ENCODE results near the gene PDZRN3. TPM values are rescaled to one million over a fixed set of nuclear protein-coding genes. Genes with fewer than 3 reads are reported as not detected.

The PDZRN3 gene
- total RNA-seq, 1 experiment from 2014 or later = 0.17 TPM

DNA sequence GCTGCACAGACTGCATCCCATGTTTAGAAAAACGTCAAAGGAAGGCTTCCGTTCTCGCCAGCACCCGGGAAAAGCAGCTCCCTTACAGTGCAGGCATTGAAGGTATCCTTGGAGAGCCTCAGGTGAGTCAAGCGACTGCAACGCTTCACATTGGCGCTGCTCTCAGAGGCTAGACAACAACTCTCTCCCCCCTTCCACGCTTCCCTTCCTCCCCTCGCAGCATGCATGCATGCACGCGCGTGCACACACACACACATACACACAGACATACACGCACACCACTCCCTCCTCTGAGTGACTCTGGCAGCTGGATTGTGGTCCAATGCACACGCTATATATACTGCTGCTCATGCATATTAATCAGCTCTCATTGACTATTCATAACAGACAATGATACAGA lies 191.1 kb downstream of the PDZRN3 start:
- Histone ChIP-seq H3K4me2 (ENCODE audit: low read length) (no peak overlapping the region), H3K36me3 (ENCODE audit: control insufficient read depth in 1 of 2, insufficient read depth in 2 of 2, low read length in 2 of 2) (no peaks in the 10 kb centered on the region)

More for the DNA sequence above, 191.1 kb downstream of the PDZRN3 start:
- Histone ChIP-seq H3K79me2 (ENCODE audit: insufficient read depth, low read length) (no peaks in the 10 kb centered on the region), H3K27ac (ENCODE audit: low read depth, low read length) (no peak overlapping the region), H3K4me1 (ENCODE audit: control insufficient read depth in 1 of 2, insufficient read depth in 2 of 2, low read length in 2 of 2) (no peaks in the 10 kb centered on the region), H3K9me2 (ENCODE audit: insufficient read depth) (no peaks in the 10 kb centered on the region), H3K9ac (ENCODE audit: low read length) (no peak overlapping the region), H4K20me1 (ENCODE audit: insufficient read depth) (no peaks in the 10 kb centered on the region), H3K4me3 (replicated peaks in 1 of 2; ENCODE audit: low read depth in 1 of 2, low read length in 2 of 2) (no peak overlapping the region), H3K27me3 (ENCODE audit: insufficient read depth, low read length) (peaks cover 21% of the 10 kb centered on the region), H3K9me3 (ENCODE audit: control insufficient read depth in 1 of 2, insufficient read depth in 1 of 2, low read depth in 1 of 2, low read length in 2 of 2) (no peaks in the 10 kb centered on the region), H2AFZ (ENCODE audit: low read depth, low read length, poor library complexity, severe bottlenecking) (no peak overlapping the region)
- ATAC-seq (no peak), DNase-seq (ENCODE audit: low read depth, low spot score) (no peak)
- no peak for TF ChIP-seq SRF (IDR thresholded peaks at IDR 0.05; ENCODE audit: low read depth)
- TF ChIP-seq, protein P1, sequence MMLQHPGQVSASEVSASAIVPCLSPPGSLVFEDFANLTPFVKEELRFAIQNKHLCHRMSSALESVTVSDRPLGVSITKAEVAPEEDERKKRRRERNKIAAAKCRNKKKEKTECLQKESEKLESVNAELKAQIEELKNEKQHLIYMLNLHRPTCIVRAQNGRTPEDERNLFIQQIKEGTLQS (IDR thresholded peaks at IDR 0.05) = no peak
- TF ChIP-seq POLR2A (IDR thresholded peaks at IDR 0.05; ENCODE audit: borderline replicate concordance, extremely low read depth, insufficient read depth, insufficient read length) = no peak
- TF ChIP-seq, protein P2, sequence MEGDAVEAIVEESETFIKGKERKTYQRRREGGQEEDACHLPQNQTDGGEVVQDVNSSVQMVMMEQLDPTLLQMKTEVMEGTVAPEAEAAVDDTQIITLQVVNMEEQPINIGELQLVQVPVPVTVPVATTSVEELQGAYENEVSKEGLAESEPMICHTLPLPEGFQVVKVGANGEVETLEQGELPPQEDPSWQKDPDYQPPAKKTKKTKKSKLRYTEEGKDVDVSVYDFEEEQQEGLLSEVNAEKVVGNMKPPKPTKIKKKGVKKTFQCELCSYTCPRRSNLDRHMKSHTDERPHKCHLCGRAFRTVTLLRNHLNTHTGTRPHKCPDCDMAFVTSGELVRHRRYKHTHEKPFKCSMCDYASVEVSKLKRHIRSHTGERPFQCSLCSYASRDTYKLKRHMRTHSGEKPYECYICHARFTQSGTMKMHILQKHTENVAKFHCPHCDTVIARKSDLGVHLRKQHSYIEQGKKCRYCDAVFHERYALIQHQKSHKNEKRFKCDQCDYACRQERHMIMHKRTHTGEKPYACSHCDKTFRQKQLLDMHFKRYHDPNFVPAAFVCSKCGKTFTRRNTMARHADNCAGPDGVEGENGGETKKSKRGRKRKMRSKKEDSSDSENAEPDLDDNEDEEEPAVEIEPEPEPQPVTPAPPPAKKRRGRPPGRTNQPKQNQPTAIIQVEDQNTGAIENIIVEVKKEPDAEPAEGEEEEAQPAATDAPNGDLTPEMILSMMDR (IDR thresholded peaks at IDR 0.05 in 2 of 3, conservative IDR thresholded peaks at IDR 0.05 in 1 of 3; ENCODE audit: borderline replicate concordance in 1 of 3, insufficient read depth in 1 of 3, low read depth in 2 of 3, low read length in 2 of 3) = no peak
- no peak for TF ChIP-seq EZH2 (IDR thresholded peaks at IDR 0.05)
- TF ChIP-seq POLR2AphosphoS5 (IDR thresholded peaks at IDR 0.05; ENCODE audit: low read depth, low read length) = no peak
- TF ChIP-seq EZH2phosphoT487 (IDR thresholded peaks at IDR 0.05; ENCODE audit: borderline replicate concordance) = no peak
- no peak for TF ChIP-seq YY1 (IDR thresholded peaks at IDR 0.05; ENCODE audit: extremely low read depth, insufficient replicate concordance, low read depth, low read length)
- TF ChIP-seq EGR1 (IDR thresholded peaks at IDR 0.05; ENCODE audit: low read depth) = no peak
- TF ChIP-seq ELF1 (IDR thresholded peaks at IDR 0.05; ENCODE audit: borderline replicate concordance, low read depth) = no peak
- TF ChIP-seq TCF7L2 (IDR thresholded peaks at IDR 0.05; ENCODE audit: borderline replicate concordance, extremely low read depth, insufficient read depth, insufficient read length) = no peak
- ChIA-PET RAD21 (ENCODE audit: low non-redundant PET in 1 of 2, low total read pairs in 2 of 2, uncharacterized antibody in 2 of 2, unreplicated experiment in 2 of 2) (no interaction called here), POLR2A (no interaction called here), CTCF (no interaction called here)
- BruUV-seq (replicated peaks) = no TSS peak
- intact Hi-C loops (cut with micrococcal nuclease) = loop anchor here (10.0 kb wide), 1 partner anchor 239 kb away; no protein-coding TSS in a partner anchor

Measured in HCT116 (cell line).